Putamen (tissue), 1 donor: ENCODE results near the gene FREM1.

Experiments used
- DNase-seq: peaks from one replicate; pipeline ENCODE4 v3.0.0-alpha.2; 2016; ENCODE audit warnings: low spot score

FREM1 gene

DNA sequence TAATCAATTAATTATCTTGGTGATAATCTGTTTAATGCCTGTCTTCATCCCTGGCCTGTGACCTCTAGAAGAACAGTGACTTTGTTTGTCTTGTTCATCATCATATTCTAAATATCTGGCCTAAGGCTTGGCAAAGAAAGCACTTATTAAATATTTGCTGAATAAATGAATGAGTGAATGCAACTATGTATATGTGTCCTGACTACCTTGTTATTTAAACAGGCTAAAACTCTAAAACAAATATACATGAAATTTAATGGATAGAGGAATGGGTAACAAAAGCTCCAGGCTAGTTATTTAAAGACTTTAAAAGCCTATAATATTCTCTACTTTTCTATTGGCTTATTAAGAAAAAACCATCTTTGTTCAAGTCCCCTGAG lies 96.0 kb downstream of the FREM1 start:
- DNase-seq, result no peak

DNA sequence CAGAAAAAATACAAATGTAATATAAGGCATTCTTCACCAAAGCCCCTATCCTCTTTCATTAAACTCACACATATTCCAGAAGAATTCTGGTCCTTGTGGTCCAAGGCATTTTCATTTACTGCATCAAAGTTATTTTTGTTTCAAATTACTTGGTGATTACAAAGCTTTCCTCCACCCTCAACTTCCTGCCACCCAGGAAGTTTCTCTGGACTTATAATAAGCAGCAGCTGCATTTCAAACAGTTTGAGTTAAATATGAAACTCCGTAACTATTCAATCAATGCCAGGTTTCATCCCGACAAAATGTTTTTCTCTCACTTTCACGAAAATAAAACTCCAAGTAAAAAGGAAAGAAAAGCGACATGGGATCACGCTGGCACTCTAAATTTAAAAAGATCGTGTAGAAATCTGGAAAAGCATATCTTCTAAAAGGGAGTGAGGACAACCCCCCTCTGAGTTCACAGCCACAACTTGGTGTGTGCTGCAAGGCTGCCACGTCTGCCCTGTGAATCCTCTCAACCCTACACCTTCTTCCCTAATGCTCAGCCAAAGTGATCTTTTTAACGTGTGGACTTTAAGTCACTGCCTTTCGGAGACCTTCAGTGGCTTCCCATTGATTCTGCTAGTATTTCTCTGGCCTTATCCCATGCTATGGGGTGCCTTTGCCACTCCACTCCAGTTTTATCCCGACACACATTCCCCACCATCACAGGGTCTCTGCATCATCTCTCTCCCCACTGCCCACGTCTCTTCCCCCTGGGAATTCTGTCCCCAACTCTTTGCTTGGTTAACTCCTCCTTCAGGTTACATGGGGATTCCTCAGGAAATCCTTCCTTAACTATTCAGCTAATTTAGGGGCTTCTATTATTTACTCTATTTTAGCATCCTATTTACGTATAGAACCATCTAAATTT lies 96.6 kb downstream of the FREM1 start:
- DNase-seq, result no peak

DNA sequence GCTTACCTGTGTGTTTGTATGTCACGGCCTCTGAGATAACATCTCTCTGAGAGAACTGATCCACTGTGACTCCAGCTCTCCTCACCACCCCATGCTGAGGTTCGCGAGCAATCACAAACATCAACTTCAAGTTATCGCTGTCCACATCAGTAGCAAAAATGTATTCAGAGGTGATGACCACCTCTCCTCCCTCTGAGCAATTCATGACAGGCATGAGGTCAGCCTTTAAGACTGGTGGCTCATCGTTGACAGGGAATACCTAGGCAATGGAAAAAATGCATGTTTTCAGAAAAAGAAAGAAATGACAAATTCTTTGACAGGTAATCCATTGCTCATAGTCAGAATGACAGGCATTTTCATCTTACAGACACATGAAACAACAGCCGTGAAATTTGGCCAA lies 97.4 kb downstream of the FREM1 start:
- no peak for DNase-seq

DNA sequence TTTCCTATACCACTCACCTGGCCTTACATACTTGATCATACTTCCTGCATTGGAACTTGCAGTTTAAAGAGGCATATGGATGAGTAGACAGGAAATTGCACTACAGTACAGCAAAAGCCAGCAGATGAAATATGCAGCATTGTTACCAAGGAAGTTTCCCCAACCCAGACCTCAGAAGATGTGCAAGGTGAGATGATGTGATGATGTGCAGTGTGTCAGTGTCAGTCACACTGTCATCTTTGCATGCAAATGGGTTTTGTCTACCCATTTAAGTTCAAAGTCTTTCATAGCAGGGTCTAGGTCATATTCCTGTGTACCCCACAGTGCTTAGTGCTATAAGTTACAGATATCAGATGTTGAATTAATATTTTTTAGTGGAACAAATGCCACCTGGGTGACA lies 98.4 kb downstream of the FREM1 start:
- DNase-seq, result no peak

DNA sequence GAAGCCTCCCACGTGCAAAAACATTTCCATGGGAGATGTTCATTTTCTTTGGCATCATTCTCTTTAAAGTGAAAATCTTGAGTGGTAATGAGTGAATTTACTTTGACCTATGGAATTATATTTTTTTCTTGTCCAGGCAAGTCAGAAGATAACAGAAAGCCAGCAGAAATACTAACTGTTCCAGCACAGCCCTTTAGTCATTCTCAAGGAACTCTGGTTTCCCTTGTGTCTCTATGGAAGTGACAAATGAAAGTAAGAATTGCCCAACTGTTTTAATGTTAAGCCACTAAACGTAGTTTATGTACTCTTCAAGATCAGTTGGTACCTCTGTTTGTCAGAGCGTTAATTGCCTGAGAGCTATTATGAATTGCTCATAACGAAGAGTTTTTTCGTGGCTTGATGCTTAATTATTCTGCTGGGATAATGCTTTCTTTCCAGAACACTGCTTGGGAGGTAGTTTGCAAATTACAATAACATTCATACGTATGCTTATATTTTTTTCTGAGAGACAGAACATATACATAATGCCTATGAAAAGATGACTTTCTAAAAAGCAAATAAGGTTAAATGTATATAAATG lies 103.2 kb downstream of the FREM1 start:
- DNase-seq, result no peak

DNA sequence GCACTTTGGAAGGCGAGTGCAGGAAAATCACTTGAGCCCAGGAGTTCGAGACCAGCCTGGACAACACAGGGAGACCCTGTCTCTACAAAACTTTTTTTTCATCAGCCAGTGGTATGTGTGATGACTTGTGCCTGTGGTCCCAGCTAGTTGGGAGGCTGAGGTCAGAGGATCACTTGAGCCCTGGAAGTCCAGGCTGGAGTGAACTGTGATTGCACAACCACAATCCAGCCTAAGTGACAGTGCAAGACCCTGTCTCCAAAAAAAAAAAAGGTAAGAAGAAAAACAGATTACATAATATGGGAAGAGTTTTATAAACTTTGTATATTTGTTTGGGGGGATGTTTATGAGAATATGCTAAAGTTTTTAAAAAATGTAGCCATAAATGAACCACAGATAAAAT lies 111.2 kb downstream of the FREM1 start:
- no peak for DNase-seq

DNA sequence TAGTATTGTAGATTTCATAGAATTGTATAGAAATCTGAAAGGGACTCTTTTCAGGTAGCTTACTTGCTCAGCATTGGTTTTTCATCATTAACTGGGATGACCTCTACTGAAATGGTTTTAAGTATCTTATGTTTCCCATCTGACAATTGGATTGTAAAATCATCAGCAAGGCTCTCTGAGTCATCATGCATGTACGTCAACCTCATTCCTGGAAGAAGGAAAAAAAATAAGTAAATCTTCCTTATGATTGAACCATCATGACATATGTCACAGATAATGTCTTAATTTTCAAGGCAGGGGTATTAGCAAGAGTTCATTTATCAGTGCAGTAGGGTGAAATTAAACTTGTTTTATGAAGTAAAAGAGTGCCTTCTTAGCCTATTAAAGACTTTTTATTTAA lies 112.8 kb downstream of the FREM1 start:
- DNase-seq, result no peak

DNA sequence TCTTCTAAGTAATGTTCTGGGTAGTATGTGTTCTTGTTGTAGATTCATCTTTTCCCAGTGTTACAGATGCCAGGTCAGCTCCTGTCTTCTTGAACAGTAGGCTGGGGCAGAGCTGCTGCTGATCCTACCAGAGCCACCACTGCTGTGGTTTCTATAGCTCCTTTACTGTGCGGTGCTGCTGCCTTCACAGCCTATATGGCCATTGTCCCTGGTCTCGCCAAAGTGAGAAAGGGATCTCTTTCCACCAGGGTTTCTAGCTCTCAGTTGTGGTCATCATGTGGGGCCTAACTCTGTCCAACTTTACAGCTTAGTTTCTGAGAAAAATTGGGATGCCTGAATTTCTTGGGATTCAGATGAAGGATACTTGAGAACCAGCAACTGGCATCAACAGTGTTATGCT lies 116.8 kb downstream of the FREM1 start:
- DNase-seq, result no peak

DNA sequence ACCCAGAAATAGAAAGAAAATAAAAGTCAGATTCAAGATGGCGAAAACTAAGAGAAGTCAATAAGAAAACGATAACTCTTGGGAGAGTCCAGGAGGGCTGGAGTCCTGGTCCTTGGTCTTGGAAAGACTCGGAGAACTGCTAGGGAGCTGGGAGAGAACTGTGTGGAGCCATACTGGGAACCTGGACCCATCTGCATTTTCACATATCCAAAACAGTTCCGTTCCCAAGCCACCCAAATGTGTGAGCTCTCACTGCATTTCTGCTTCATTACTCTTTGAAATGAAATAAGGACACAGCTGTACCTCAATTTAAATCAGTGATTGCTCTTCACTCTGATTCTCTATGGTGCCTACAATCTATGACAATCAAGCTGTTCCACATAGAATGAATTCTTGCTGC lies 119.6 kb downstream of the FREM1 start:
- DNase-seq, result no peak

DNA sequence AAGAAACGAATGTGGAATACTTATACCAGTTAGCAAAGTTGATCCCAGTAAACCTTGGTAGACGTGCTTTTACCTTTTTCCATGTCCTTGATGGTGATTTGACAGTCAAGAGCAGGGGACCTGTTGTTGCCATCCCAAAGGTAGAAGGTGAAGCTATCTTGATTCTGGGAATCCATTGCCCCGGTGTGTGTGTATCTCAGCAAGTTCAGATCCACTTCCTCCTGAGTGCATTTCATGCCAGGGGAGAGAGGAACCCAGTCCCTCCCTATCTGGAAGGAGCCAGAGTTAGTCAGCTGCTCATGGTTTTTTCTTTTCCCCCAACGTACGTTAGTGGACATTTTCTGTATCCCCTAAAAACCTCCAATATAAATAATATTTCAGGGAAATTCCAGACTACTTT lies 121.4 kb downstream of the FREM1 start:
- DNase-seq, result no peak

DNA sequence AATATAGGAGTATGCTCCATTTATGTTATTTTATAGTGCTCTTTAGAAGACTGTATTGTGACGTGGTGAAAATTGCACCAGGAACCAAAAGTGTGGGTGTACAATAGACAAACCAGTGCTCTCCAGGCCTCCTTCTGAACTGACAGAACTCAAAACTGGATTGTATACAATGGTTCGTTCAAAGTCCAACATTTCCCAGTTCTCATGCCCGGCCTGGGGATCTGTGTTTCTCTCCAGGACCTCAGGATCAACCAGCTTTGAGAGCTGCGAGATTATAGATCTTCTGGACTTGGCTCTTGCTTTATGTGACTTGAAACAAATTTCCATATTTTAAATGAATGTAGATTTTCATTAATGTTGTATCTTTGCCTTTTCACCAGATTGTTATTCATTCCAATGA lies 126.9 kb downstream of the FREM1 start:
- no peak for DNase-seq

DNA sequence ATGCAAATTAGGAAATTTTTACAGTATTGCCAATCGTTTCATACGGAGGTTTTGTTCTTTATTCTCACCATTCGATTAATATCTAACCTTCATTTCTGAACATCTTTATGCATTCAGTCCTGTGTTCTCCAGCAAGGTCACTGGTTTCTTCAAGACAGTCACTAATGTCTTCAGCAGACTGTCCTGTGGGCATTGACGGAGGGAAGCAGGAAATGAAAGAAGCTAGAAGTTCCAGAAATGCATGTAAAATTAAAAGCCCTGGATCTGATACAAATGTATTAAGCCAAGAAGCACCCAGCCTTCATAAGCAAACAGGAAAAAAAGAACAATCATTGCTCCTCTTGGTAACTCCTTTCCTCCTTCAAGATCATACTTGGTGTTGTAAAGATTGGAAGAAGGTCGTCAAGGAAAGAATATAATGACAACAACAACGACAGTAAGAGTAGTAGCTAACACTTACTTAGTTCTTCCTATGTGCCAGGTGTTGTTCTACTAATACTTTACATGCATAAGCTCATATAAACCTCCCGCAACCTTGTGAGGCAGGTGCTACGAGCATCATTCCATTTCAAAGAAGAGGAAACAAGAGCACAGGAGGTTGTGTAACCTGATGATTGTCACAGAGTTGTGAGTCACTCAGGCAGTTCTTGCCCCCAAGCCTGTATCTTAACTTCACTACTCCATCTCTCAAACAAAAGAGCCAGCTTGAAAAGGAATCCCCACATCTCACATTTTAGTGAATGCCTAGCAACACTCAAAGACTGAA lies 127.8 kb downstream of the FREM1 start:
- DNase-seq, result no peak

DNA sequence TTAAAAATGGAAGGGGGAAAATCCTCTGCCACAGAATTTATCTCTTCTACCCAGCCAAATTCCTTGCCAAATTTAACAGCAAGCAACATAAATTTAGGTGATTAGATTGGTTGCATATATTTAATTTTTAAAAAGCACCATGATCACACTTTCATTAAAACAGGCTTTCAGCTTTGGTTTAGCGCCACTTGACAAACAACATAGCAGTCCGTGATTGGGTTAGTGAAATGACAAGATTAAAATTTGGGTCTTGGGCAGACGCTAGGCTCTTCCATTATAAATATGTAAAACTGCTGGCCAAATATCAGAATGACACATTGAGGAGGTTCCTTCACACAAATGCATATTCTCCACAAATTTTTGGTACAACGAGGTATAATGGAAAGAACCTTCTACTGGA lies 129.5 kb downstream of the FREM1 start:
- no peak for DNase-seq

DNA sequence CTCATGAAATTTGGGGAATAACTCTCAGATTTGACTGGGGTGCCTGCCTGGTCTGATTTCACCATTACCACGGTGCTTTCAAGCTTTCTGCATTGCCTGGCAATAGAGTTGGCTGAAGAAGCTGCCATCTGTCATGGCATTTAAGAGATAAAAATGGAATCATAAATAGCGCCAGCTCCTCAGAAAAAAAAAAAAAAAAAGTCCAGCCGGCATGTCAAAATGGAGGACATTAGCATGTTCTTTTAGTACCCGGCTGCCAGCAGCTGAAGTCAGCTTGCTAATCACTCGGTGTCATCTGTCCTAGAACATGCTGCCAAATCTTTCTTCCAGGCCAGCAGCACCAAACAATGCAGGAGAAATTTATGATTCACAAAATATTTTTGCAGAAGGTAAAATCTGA lies 130.0 kb downstream of the FREM1 start:
- no peak for DNase-seq

DNA sequence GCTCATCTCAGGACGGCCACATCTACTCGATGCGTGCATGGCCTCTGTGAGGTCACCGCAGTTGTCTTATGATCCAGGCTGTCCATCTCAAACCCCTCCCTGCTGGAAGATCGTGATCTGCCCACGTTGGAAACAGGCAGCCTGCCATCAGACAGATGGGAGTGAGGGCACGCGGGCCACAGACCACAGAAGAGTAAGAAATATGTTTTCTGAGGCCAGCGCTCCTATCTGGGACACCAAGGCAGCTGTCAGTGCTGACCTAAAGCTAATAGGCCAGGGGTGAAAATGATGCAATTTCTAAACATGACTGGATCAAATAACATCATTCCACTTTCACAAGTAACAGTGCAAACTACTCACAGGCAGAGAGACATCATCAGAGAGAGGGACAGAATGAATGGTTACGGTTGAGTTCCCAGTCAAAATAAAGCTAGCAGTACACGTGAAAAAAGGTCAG lies 130.6 kb downstream of the FREM1 start:
- DNase-seq, result no peak

DNA sequence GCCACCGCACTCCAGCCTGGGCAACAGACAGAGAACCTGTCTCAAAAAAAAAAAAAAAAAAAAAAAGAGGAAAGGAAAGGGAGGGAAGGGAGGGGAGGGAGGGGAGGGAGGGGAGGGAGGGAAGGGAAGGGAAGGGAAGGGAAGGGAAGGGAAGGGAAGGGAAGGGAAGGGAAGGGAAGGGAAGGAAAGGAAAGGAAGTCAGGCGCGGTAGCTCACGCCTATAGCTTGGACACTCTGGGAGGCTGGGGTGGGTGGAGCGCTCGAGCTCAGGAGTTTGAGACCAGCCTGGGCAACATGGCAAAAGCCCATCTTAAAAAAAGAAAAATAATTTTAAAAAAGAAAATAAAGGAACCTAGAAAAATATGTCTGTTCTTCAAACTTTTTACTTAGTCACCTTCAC lies 131.7 kb downstream of the FREM1 start:
- DNase-seq, result no peak

DNA sequence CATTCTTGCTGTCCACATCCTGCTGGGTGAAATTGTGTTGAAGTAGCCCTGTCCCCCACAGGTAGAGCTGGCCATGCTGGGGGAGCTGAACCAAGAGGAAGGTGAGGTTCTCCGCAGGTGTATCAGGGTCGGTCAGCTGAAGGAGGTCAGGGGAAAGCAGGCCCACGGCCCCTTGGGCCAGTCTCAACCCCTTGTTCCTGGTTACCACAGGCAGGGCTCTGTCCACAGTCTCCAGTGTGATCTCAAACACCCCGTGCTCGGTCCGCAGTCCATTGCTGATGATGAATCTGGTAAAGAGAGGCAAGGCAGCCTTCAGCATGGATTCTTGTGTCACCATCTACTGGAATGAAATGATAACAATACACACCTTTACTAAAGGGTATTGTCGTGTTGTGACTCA lies 134.3 kb downstream of the FREM1 start:
- DNase-seq, result no peak

DNA sequence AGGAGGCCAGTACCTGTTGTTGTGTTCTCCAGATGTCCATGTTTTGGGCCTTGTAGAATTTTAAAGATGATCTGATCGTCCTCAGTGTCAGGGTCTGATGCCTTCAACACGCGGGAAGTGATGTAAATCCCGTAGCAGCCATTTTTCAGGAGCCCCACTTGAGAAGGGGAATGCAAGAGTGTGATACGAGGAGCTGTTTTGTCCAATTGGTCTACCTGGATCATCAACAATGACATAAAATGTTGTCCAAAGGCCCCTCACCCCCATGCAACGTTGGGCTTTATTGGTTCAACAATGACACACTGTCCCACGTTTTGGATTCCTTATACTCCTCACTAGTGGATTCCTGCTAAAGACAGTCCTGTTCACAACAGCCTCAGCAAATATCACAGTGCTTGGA lies 139.6 kb downstream of the FREM1 start:
- DNase-seq, result no peak

DNA sequence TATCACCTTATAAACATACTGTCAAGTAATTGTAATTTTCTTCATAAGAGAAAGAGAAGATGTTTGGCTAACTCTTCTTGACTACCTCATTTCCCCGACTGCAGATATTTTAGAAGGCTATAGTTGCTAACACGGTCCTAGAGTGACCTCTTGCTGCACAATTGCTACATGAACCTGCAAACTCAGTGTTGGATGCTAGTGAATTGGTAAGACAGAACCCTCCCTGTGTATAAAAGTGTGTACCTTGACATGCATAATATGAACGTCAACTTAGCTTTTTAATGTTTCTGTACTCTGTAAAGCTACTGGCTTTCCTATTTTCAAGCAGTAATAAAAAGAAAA lies 141.0 kb downstream of the FREM1 start:
- no peak for DNase-seq

DNA sequence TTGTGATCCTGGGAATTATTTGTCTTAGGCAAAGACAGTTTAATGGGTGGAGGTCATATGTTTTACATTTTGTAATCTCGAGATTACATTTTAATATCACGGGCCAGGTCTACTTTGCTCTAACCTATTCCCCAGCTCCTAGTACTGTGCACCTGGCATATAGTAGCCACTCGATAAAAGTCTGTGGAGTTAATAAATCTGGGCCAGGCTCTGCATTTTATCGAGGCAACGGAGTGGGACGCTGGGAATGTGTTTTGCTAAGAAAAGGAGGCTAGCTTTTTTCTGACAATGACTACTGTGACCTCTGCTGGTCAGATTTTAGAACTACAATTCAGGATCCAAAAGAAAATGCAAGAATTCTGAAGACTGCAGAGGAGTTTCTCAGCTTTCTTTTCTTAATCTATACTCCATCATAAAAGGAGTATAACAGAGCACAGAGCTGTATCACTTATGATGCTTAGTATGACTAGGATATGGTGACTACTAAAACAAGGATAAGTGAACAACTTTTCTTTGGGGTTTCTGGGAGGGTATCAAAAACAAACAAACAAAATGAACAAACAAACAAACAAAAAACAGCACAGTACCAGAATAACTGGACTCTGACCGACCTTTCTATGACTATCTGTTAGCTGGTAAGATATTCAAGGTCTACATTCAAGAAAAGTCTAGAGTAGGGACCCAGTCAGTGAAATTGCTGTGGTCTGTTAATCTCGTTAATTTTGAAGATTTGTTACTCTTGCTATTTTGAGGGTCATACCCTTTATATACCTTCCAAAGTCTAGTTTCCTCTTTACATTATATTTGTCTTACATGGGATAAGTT lies 141.6 kb downstream of the FREM1 start:
- peak; percentile 46 for DNase-seq

DNA sequence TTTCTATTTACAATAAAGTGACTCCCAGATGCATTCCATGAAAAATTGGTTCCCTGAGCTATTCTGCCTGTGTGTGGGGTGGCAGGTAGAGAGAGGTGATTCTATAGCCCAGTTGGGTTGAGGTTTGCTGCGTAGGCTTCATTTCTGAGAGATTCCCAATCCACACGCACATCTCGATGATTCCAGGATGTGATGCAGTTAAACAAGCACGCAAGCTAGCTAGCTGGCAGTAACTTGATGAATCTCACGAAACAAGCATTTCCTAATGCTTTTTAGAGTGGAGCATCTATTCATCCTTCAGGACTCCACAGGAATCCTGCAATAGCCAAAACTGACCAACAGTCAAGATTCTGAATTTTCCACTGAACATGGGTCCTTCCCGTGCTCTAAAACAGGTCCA lies 143.9 kb downstream of the FREM1 start:
- DNase-seq, result no peak

DNA sequence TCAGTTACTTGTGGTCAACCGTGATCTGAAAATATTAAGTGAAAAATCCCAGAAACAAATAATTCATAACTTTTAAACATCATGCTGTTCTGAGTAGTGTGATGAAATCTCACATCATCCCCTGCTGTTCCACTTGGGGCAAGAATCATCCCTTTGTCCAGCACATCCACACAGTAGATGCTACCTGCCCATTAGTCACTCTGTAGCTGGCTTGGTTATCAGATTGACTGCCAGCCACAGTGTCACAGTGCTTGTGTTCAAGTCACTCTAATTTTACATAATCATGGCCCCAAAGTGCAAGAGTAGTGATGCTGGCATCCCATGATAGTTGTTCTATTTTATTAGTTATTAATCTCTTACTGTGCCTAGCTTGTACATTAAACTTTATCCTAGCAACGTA lies 148.6 kb downstream of the FREM1 start:
- DNase-seq, result no peak
